Activated naive CD8-positive, alpha-beta T cell (primary cell): Measurements from ENCODE around the gene GMCL2.
A peak's percentile ranks its signal among the peaks of the same experiment; 100 is the strongest.

Source experiments
- H3K27ac Mint-ChIP-seq: one replicate; pipeline ENCODE4 v1.8.0; 2021; ENCODE audit warnings: mixed read lengths
- H3K27me3 Mint-ChIP-seq: one replicate; pipeline ENCODE4 v1.8.0; 2021; ENCODE audit warnings: mixed read lengths
- H3K36me3 Mint-ChIP-seq: one replicate; pipeline ENCODE4 v1.8.0; 2021; ENCODE audit warnings: mixed read lengths
- H3K4me1 Mint-ChIP-seq: one replicate; pipeline ENCODE4 v1.8.0; 2021; ENCODE audit warnings: low read depth, mixed read lengths
- H3K4me3 Mint-ChIP-seq: one replicate; pipeline ENCODE4 v1.8.0; 2021; ENCODE audit warnings: mild to moderate bottlenecking, mixed read lengths
- H3K9me3 Mint-ChIP-seq: one replicate; pipeline ENCODE4 v1.8.0; 2021; ENCODE audit warnings: low read depth, mixed read lengths

The GMCL2 gene

DNA sequence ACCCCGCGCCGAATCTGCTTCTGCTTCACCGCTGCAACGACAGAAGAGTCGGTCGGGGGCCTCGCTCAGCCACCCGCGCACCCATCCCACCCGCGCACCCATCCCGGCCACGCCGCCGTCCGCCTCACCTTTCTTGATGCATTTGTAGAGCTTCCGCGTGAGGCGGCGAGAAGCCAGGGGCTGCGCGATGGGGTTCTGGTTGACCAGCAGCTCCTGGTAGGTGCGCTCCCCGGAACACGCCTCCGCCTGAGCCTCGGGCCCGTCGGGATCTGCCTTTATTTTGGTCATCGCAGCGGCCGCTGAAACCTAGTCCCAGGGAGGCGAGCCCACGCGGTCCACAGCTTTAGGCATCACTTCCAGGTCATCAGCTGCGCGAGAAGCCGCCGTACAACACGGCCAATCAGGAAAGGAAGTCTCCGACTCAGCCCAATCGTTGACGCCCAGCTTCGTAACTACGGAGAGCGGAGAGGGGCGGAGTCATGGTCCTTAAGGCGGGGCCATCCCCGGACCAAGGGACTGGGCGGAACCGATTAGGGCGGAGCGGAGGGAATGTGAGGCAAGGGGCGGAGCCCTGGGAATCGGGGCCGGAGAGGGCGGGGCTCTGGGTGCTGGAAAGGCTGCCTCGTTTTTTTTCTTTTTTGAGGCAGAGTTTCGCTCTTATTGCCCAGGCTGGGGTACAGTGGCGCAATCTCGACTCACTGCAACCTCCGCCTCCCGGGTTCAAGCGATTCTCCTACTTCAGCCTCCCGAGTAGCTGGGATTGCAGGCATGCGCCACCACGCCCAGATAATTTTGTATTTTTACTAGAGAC lies 33.4 kb downstream of the GMCL2 start, which contains the start of gene NHP2:
TSS of gene NHP2 (minus strand) at position 356 of the 811 bp plus-strand sequence. CDS start at position 288, 68 bp downstream.
- peaks cover 4% of the 10 kb centered on the region for H3K36me3 Mint-ChIP-seq
- peak within 1 kb of the TSS; percentile 95 for H3K4me3 Mint-ChIP-seq
- H3K9me3 Mint-ChIP-seq: no peaks in the 10 kb centered on the region
- H3K27ac Mint-ChIP-seq: peak within 1 kb of the TSS; percentile 93
- peaks cover 45% of the 10 kb centered on the region for H3K4me1 Mint-ChIP-seq
- no peaks in the 10 kb centered on the region for H3K27me3 Mint-ChIP-seq

DNA sequence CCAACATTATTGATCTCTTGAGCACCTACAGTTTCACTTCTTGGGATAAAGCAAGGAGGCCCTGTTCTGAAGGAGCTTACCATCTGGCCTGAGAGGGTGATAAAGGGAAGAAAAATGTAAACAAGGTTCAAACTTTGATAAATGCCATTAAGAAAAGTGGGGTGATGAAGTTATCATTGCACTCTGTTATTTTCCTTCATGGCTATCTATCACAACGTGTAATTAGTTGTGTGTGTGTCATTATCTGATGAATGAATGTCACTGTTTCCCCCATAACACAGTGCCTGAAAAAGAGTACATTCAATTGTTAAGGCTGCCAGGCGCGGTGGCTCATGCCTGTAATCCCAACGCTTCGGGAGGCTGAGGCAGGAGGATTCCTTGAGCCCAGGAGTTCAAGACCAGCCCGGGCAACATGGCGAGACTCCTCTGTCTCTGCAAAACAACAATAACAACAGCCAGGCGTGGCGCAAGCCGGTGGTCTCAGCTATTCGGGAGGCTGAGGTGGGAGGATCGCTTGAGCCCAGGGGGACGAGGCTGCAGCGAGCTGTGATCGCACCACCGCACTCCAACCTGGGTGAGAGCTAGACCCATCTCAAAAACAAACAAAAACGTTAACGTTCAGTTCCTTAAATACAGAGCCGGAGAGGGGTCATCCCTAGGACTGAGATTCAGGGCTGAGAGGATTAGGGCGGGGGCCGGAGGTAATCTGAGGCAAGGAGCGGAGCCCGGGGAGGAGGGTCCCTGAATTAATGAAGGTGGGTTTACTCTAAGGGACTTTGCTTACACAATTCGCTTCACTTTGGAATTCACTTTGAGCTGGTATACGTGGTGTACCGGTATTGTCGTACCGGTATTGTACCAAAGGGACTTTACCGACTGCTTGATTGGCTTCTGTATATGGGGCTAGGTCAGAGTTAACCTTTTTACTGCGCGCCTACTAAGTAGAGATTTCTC lies 34.4 kb downstream of the GMCL2 start:
- peaks cover 45% of the 10 kb centered on the region for H3K4me1 Mint-ChIP-seq
- peak overlapping the region; percentile 93 for H3K27ac Mint-ChIP-seq
- H3K27me3 Mint-ChIP-seq: no peaks in the 10 kb centered on the region
- no peaks in the 10 kb centered on the region for H3K9me3 Mint-ChIP-seq
- H3K36me3 Mint-ChIP-seq: peaks cover 4% of the 10 kb centered on the region
- peak overlapping the region; percentile 95 for H3K4me3 Mint-ChIP-seq

DNA sequence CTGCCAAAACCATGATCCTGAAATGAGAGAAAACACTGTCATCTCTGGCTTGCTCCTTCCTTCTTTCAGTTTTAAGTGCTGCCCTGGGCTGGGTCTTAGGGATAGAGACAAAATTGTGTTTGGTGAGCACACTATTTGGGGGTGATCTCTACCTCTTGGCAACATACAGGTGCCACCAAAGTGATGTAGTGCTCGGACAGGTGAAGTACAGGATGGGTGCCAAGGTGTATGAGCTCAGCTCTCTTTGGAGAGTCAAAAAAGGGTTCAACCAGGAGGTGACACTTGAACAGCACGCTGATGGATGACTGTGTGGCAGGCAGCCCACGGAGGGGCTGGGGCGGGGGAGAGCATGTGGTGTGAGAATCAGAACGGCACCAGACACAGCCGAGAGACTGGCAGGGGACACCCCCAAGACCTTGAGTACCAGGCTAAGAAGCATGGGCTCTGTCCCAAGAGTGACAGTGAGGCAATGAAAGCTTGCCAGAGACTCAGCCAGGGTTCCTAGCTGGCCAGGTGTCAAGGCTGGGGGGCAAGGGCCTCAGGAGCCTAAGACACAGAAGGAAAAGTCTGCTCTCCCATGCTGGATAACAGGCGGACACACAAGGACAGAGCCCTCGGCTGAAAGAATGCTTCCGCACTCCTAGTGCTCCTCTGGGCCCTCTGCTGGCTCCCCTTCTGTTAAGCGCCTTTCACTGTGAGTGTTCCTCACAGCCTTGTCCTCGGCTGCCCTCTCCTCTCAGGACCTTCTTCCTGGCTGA lies 36.0 kb downstream of the GMCL2 start:
- Mint-ChIP-seq H3K9me3 (no peaks in the 10 kb centered on the region), H3K36me3 (peaks cover 4% of the 10 kb centered on the region), H3K4me1 (peaks cover 49% of the 10 kb centered on the region), H3K4me3 (peak overlapping the region; percentile 95), H3K27me3 (no peaks in the 10 kb centered on the region), H3K27ac (peak overlapping the region; percentile 86)

DNA sequence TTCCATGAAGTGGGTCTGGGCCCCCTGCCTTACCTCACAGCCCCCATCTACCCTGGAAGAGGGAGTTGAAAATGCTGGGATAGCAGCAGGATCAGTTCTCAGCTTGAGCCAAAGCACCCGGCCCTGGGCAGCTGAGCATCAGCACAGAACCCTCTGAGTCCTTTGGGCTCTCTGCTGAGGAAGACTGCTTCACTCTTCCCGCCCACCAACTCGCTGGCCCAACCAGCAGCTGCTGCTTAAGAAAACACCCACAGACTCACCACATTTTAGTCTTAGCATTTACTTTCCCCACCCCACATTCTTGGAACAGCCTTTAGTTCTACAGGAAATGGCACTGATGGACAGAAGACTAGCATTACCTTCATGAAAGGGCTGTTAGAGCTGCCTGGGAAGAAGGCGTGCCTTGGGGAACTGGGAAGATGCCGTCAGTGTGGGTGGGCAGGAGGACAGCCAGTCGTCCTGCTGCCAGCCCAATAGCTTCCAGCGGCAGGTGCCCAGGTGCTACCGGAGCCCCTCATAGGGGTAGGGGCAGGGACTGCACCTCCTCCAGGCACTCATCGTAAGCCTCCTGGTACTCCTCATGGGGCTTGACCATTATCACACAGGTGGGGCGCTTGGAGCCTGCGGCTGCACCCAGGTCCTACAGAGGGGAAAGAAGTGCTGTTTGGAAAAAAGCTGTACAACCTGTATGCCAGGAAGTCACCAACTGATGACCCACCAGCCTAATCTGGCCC lies 37.8 kb downstream of the GMCL2 start:
- H3K4me1 Mint-ChIP-seq: peaks cover 51% of the 10 kb centered on the region
- peaks cover 4% of the 10 kb centered on the region for H3K36me3 Mint-ChIP-seq

DNA sequence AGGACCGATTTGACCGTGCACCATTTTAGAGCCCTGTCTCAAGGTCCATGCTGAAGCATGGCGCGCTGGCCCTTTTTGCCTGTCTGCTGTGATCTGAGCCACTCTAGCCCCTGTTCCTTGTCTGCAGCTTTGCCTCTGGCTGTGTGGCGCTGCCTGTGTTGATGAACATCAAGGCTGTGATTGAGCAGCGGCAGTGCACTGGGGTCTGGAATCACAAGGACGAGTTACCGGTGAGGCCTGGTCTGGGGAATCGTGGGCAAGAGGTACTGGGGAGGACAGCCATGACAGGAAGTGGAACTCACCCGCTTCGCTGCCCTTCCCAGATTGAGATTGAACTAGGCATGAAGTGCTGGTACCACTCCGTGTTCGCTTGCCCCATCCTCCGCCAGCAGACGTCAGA lies 39.8 kb downstream of the GMCL2 start:
- Mint-ChIP-seq H3K27me3 (no peaks in the 10 kb centered on the region), H3K27ac (peak overlapping the region; percentile 11), H3K36me3 (peaks cover 4% of the 10 kb centered on the region), H3K4me3 (no peak overlapping the region), H3K4me1 (peaks cover 40% of the 10 kb centered on the region), H3K9me3 (no peaks in the 10 kb centered on the region)

More for the DNA sequence above, 37.8 kb downstream of the GMCL2 start:
- no peaks in the 10 kb centered on the region for H3K9me3 Mint-ChIP-seq
- H3K27ac Mint-ChIP-seq: peak overlapping the region; percentile 86
- no peaks in the 10 kb centered on the region for H3K27me3 Mint-ChIP-seq
- peak overlapping the region; percentile 57 for H3K4me3 Mint-ChIP-seq

DNA sequence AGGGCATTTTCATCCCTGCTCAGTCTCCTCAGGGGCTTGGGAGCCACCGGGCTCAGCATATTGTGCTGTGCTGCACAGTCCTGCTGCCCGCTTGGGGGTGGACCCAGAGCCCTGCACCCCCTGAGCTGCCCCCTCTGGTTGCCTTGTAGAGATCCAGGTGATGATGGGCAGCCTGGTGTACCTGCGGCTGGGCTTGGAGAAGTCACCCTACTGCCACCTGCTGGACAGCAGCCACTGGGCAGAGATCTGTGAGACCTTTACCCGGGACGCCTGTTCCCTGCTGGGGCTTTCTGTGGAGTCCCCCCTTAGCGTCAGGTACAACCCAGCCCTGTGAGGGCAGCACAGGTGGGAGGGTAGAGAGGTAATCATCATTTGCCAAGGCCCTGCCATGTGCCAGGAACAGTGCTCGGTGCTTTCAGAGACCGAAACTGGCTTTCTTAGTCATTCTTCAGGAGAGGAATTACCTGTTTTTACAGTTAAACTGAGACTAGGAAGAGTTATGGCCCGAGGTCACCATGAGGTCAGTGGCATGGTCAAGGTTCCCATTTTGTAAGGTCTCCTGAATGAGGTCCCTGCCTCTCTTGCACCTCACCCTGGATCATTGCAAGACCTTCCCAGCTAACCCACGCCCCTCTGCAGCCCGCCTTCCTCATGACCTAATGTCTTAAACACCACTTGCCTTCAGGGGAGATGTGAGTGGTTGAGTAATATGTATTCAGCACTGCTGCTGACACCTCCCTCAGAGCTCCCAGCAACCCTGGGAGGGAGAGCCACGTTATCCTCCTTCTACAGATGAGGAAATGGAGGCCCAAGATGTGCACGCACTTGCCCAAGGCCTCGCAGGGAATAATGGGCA lies 41.0 kb downstream of the GMCL2 start:
- no peaks in the 10 kb centered on the region for H3K9me3 Mint-ChIP-seq
- H3K4me1 Mint-ChIP-seq: peaks cover 30% of the 10 kb centered on the region
- H3K27ac Mint-ChIP-seq: no peak overlapping the region
- H3K27me3 Mint-ChIP-seq: no peaks in the 10 kb centered on the region
- peaks cover 6% of the 10 kb centered on the region for H3K36me3 Mint-ChIP-seq
- no peak overlapping the region for H3K4me3 Mint-ChIP-seq

DNA sequence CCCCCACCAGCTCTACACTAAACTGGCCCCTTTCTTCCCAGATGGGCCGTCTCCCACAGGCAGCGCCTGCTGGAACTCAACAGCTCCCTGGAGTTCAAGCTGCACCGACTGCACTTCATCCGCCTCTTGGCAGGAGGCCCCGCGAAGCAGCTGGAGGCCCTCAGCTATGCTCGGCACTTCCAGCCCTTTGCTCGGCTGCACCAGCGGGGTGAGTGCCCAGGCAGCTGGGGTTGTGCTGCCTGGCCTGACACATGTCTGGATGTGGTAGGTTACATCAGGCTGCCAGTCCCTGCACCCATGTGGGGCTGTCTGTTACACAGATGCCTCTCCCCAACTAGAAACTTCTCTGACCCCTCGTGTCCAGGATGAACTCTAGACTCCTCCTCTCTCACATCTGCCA lies 43.3 kb downstream of the GMCL2 start:
- Mint-ChIP-seq H3K27me3 (no peaks in the 10 kb centered on the region), H3K9me3 (no peaks in the 10 kb centered on the region), H3K4me3 (no peak overlapping the region), H3K27ac (no peak overlapping the region), H3K36me3 (peaks cover 4% of the 10 kb centered on the region), H3K4me1 (peaks cover 10% of the 10 kb centered on the region)

DNA sequence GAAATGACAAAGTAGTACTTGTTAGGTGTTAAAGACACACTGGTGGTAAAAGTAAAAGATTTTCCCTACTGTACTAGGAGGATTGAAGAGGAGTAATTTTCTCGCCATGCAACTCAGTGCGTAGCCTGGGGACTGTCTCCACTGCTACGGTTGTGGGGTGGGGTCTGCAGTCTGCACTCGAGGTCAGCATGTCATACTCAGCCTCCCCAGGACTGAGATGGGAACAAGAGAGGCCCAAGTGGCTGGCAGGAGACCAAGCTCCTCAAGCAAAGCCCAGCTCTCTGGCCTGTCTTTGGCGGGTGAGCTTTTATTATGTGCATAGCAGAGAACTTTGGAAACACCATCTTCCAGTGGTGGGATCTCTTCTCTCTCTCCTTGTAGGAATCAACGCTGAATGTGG lies 43.9 kb downstream of the GMCL2 start:
- Mint-ChIP-seq H3K4me3 (no peak overlapping the region), H3K27ac (no peak overlapping the region), H3K36me3 (peaks cover 4% of the 10 kb centered on the region), H3K27me3 (no peaks in the 10 kb centered on the region), H3K9me3 (no peaks in the 10 kb centered on the region), H3K4me1 (peaks cover 11% of the 10 kb centered on the region)

DNA sequence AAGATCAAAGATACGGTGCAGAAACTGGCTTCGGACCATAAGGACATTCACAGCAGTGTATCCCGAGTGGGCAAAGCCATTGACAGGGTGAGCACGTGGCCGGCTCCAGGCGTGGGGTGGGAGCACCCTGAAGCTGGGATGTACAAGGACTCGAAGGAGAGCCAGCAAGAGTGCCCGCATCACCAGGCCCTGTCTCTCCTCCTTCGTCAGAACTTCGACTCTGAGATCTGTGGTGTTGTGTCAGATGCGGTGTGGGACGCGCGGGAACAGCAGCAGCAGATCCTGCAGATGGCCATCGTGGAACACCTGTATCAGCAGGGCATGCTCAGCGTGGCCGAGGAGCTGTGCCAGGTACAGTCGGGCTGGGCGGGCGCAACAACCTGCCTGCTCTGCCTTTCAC lies 44.5 kb downstream of the GMCL2 start:
- Mint-ChIP-seq H3K27ac (no peak overlapping the region), H3K36me3 (peaks cover 4% of the 10 kb centered on the region)

DNA sequence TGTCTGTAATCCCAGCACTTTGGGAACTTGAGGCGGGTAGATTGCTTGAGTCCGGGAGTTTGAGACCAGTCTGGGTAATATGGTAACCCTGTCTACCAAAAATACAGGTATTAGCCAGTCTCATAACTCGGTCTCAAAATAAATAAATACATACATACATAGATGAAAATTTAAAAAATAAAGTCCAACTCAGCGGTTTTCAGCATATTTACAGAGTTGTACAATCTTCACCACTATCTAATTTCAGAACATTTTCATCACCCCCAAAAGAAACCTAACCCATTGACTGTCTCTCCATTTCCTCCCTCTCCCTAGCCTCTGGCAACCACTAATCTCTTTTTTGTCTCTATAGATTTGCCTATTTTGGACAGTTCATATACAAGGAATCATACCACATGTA lies 45.6 kb downstream of the GMCL2 start:
- H3K4me1 Mint-ChIP-seq: peaks cover 9% of the 10 kb centered on the region
- no peaks in the 10 kb centered on the region for H3K9me3 Mint-ChIP-seq
- peak overlapping the region; percentile 58 for H3K27ac Mint-ChIP-seq
- H3K27me3 Mint-ChIP-seq: no peaks in the 10 kb centered on the region
- peaks cover 4% of the 10 kb centered on the region for H3K36me3 Mint-ChIP-seq
- no peak overlapping the region for H3K4me3 Mint-ChIP-seq

More for the DNA sequence above, 44.5 kb downstream of the GMCL2 start:
- Mint-ChIP-seq H3K4me3 (no peak overlapping the region), H3K4me1 (peaks cover 11% of the 10 kb centered on the region), H3K27me3 (no peaks in the 10 kb centered on the region), H3K9me3 (no peaks in the 10 kb centered on the region)

DNA sequence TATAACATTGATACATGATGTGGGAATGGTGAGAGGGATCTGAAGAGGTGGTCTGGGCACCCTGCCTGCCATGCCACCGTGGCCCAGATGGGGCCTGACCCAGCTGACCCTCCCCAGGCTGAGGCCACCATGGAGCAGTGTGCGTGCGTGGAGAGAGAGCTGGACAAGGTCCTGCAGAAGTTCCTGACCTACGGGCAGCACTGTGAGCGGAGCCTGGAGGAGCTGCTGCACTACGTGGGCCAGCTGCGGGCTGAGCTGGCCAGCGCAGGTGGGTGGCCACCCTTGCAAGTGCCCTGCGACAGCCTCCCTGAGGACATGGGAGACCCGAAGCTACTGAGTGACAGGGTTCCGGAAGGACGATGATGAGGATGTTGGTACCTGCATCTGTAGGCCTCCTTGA lies 49.2 kb downstream of the GMCL2 start:
- Mint-ChIP-seq H3K9me3 (no peaks in the 10 kb centered on the region), H3K27ac (no peak overlapping the region), H3K36me3 (peaks cover 12% of the 10 kb centered on the region), H3K4me1 (peaks cover 10% of the 10 kb centered on the region), H3K27me3 (no peaks in the 10 kb centered on the region), H3K4me3 (no peak overlapping the region)

DNA sequence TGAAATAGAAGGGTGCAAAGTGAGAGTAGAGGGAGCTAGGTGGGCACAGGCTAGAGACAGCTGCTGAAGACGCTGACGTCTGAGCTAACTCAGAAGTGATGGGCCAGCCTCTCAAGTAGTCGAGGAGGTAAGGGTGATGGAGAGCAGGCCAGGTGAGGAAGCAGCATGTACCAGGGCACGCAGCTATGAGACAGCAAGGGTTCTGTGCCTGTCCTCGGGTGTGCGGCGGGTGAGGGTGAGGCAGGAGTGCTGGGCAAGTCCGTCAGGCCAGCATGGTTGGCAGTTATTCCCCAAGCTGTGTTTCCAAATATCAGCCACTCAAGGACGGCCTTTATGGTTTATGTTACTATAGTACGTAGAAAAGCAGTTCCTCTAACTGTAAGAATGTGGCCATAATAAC lies 50.2 kb downstream of the GMCL2 start:
- Mint-ChIP-seq H3K36me3 (peaks cover 12% of the 10 kb centered on the region), H3K27ac (no peak overlapping the region), H3K9me3 (no peaks in the 10 kb centered on the region), H3K4me1 (peaks cover 13% of the 10 kb centered on the region), H3K4me3 (no peak overlapping the region), H3K27me3 (no peaks in the 10 kb centered on the region)
